HG03139 (cell line): Measurements from ENCODE around the gene SLC39A11.

Source experiments
- ATAC-seq: cut with Tn5 transposase; IDR thresholded peaks from one replicate; pipeline ENCODE4 v1.9.1; 2021; ENCODE audit not compliant: unreplicated experiment

The SLC39A11 gene

DNA sequence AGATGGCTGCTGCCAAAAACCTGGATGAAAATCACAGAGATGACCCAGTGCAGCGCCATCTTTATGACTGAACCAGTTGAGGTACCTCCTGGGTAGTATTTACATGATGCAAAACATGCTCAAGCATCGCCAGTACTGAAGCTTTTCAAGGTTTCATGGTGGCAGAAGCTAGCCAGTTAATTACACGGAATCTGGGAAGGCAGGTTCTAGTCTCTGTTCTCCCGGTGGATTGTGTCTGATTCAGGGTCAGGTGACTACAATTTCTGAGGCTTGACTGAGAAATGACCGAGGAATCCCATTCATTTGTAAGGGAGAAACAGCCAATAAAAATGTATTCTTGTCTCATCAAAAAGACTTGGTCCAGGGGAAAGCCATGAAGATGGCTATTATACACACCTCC is 209.1 kb downstream of the SLC39A11 start:
- no peak for ATAC-seq

DNA sequence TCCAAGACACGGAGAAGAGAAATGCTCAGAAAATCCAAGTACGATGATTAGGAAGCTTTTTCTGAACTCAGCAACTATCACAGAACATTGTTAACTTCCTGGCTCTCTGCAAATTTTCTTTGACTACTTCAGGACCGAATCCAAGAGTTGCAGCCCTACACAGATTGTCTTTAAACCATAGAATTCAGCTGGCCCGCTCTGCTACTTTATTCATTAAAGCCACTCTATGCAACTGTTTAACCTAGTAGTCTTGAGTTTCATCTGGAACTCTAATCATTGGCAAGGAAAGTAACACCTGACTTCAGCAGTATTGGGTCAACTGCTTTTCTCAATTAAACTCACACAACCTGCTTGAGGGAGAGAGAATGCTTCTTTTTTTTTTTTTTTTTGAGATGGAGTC is 210.1 kb downstream of the SLC39A11 start:
- no peak for ATAC-seq

DNA sequence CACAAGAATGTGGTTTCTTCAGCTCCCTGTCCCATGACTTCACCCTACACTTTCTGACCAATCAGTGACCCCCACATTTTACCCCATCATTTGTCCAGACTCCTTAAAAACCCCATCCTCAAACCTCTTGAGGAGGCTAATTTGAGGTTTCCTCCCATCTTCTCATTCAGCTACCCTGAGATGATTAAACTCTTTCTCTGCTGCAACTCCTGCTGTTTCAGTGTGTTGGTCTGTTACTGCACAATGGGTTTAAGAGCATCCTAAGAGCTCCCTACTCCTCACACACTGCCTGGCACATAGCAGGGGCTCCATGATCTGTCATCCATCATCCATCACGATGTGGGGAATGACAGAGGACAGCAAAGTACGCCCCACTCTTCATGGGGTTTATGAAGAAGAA is 212.6 kb downstream of the SLC39A11 start:
- no peak for ATAC-seq

DNA sequence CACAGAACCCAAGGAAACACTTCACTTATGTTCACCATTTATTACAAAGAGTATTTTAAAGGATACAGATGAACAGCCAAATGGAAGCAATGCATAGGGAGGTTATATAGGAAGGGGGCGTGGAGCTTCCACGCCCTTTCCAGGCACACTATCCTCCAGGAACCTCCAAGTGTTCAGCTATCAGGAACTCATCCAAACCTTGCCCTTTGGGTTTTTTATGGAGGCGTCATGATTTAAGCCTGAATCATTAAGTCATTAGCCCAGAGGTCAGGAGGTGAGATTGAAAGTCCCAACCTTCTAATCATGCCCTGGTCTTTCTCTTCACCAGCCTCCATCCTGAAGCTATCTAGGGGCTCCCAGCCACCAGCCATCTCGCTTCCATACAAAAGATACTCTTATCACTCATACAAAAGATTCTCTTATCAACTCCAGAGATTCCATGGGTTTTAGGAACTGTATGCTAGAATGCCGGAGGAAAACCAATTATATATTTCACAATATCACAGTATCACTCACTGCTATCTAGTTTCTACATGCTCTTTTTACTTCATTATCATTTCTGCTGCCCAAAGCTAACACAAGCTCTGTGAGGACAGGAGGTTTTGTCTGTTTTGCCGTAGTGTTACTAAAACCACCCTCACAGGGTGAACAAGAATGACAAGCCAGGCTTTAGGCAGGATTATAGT is 213.4 kb downstream of the SLC39A11 start:
- no peak for ATAC-seq

DNA sequence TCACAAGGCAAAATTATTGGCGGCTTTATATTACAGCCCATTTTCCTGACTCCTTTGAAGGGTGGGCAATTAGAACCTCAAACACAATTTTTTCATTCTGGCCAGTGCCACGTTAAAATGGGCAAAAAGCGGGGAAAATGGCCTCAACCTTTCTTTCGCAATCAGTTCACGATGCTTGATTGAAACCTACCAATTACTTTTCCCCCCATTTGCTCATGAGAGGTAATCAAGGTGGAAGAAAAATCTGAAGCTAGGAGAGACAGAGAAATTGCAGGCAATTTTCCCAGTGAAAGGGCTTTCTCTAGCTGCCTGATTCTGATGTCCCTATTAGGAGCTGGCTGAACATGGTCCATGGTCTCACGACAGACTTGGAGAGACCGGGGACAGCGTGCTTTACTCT is 215.1 kb downstream of the SLC39A11 start:
- ATAC-seq: no peak

DNA sequence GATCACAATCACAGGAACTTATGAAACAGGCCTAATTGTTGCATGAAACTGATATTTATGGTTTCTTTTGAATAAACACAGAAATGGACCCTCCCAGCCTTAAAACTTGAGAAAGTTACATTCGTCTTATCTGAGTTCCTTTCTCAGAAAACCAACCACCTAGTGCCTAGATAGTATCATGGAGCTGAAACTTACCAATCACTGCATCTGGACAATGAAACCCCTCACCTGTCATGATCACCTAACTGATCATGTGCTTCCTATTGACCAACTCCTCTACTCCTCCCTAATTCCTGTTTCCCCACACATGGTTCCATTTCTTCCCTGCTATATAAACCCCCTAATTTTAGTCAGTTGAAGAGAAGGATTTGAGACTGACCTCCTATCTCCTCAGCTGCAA is 216.1 kb downstream of the SLC39A11 start:
- no peak for ATAC-seq

DNA sequence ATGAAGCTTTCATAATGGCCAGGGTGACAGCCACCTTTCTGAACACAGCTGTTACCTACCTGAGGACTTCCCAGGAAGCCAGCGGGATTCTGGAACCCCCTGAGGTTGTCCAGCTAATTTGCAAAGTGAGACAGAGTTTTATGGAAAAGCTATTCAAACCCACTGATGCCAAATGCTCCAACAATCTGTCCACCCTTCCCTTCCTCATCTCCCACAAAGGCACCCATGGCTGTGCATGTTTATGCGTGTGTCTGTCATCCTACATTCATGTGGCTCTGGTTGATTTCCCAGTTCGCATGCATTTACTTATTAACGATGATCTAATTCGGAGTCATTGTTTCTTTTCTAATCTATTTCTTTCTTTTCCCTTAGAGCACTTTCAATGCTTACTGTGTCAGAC is 217.1 kb downstream of the SLC39A11 start:
- ATAC-seq: no peak

DNA sequence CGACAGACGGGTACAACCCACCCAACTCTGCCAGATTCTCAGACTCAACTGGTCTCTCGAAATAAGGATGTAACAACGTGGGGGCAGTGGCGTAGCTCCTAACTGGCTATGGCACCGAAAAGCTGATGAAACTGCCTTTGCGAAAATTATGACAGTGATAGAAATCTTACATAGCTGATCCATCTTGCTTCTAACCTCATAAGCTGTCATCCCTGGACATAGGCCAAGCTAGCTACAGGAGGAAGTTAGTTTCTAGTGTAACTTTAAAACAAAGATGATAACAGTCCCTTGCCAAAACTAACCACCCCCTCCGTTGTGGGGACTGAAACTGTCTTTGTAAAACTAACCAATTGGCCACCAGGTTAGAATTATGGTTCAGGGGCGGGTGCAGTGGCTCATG is 220.1 kb downstream of the SLC39A11 start:
- ATAC-seq: no peak

DNA sequence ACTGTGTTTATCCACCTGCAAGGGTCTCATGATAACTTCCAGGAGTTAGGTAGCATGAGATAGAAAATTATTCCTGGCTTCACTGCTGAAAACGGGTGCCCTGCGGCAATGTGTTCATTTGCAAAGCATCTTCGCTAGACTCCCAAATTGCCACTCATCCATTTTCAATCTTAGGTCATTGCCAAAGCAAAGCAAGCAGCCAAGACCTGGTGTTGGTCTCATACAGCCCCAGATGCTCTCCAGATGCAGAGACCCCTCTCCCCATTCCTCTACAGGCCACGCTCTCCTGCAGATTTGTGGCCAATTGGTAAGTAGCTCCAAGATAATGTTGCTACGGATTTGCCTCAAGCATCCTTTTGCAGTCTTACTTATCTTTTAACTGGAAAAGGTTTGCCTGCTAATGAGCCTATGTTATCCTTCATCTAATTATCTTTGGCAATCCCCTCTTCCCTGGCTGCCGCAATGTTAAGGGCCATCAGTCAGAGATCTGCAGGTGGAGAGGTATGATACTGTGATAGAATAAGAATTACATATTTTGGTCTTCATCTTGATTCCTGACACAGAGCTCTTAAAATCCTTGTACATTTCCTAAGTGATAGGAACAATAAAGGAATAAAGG is 222.0 kb downstream of the SLC39A11 start:
- no peak for ATAC-seq

DNA sequence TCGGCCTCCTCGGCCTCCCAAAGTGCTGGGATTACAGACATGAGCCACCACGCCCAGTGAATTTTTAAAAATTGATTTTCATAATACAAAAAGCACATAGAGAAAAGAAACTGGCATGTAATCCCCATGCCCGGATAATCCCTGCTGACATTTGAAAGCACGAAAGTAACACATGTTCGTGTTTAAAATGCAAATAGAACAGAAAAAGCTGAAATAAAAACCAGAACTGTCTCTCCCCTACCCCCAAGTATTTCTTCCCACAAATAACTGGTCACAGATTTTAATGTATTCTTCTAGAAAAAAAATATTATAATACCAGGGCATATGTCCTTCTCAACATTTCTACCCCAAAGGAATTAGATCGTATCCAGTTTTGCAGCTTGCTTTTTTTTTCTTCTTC is 222.9 kb downstream of the SLC39A11 start:
- ATAC-seq: no peak

DNA sequence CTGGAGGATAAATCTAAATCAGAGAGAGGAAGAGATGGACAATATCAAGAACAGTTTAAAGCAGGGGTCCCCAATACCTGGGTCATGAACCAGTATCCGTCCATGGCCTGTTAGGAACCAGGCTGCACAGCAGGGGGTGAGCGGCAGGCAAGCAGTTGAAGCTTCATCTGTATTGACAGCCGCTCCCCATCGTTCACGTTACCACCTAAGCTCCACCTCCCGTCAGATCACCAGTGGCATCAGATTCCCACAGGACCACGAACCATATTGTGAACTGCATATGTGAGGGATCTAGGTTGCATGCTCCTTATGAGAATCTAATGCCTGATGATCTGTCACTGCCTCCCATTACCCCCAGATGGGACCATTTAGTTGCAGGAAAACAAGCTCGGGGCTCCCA is 226.5 kb downstream of the SLC39A11 start:
- ATAC-seq: no peak

DNA sequence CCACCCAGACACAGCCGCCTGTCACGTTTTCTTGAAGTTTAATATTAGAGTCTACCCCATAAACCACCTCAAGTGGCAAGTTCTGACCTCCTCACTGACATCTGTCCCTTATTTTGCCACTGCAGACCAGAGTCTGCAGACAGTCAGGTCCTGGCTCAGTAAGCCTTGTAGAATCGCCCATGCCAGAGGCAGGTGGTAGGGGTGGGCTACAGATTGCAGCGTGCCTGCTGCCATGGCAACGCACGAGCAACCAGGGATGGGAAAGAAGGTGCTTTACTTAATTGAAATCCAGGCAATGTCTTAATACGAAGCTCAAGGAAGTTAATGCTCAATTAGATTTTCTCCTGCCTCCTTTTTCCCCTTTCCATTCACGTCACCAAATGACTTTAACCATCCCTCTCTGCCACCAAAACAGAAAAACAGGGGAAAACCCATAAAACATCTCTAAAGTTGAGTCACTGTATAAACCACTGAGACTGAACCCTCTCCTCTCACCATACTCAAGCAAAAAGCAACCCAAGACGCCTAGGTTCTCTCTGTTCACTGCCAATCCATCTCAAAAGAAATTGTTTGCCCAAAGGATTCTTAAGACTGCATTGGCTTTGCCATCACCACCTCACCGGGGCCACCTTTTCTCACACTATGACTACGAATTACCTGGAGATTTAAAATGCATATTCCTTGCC is 228.8 kb downstream of the SLC39A11 start:
- no peak for ATAC-seq

DNA sequence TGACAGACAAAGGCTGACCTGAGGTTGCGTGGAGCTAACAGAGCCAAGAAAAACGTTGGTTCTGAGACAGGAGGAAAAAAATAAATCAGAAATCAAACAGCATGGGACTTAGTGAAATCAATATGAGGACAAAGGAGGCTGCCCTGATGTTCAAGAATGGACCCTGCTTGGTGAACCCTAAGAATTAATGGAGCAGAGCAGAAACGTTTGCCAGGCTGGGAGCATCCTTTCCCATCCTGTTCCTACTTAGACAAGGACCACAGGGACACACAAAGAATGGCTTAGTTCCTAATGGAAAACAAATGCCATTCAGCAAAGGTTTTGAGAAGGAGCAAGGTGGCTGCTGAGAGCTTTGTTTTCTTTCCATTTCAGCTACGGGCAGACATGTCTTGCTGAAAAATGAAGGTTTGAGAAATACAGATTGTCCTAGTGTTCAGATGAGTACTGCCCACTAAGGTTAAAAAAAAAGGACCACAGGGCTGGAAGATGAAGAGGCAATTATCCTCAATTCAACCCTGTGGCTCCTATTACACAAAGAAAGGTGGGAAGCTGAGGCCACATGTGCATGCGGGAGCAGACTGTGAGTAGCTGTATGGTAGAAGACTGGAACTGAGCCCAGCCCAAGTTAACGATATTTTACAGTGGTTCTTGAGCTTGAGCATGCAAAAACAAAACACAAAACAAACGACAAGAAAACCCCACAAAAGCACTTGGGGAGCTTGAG is 230.1 kb downstream of the SLC39A11 start:
- no peak for ATAC-seq

DNA sequence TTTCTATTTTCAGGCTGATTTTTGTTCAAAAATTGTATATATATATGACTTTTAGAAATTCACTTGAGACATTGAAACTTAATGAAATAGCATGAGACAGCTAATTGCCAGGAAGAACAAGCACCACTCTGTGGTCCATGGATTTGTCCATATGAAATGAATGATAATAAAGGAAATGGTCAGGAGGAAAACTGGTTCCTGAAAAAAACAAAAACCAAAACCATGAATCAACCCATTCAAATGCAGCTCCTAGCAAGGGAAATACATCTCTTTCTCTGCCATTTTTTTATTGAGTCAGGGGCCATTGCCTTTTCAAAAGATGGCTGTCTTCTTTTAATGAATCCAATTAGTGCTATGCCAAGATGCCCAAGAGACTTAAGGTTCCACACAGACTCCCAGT is 230.7 kb downstream of the SLC39A11 start:
- ATAC-seq: no peak

DNA sequence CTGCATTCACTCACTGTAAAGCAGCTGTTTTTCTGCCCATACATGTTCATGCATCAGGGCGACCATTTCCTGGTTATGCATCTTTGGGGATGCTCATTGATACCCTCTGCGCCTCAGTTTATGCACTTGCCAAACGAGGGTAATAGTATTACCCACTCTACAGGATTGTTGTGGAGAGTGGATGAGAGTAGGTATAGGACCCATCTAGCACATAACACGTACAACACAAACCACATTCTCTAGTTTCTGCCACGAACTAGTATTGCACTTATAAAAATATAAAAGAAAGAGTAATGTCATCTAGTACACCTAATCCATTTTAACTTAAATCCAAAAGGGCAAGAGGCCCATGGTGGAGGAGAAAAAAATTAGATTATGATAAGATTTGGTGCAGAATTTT is 231.7 kb downstream of the SLC39A11 start:
- ATAC-seq: no peak

DNA sequence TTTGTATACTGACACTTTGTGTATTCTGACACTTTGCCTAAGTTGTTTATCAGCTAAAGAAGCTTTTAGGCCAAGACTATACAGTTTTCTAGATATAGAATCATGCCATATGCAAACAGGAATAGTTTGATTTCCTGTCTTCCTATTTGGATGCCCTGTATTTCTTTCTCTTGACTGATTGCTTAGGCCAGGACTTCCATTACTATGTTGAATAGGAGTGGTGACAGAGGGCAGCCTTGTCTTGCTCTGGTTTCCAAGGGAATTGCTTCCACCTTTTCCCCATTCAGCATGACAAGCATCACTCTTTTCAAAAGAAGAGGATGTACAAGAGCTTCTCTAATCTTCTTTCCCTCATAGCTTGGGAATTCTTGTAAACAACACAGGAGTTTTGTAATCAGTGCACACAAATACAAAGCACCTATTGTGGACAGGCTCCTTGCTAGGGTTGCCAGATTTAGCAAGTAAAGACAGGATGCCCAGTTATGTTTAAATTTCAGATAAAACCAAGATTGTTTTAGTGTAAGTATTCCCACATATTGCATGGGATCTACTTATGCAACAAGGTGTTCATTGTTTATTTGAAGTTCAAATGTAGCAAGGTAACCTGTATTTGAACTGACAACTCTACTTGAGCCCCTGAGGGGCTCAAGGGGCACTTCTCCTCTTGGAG is 233.5 kb downstream of the SLC39A11 start:
- no peak for ATAC-seq

DNA sequence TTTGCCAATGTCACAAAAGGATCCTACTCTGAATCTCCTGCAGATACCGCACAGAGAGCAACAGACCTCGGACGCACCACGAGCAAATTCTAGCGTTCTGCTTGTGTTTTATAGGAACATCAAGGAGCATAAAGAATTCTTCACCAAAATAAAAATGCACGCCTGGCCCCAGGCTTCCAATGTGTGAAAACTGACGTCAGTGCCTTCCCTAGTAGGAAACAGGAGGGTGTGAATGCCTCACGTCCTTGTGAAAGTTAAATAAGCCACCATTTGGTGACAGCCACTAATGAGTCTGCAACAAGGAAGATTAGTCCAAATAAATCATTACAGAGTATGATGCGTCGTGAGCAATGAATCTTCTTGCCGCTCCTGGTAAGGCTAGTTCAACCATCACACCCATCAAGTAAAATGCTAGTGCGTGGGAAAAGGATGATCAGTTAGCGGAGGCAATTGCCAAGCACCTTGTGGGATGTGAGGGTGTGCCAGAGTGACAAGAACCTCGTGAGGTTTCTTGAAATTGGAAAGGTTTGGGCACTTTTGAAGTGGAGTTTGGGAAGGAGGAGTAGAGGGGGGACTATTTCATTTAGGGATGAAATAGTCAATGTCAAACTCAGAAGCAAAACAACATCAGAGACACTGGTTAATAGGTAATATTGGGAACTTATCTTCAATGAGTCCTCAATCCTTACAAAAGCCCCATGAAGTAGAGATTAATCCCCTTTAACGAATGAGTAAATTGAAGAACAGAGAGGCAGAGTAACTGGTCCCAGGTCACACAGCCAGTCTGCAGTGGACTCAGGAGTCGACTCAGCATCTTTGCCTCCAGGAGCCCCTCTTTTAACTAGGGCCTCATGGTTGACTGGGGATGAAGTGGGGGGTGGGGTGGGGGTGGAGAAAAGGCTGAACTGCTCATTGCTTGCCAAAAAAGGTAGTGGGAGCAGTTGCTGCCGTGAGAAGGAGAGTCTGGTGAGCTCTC is 238.8 kb downstream of the SLC39A11 start:
- ATAC-seq: no peak

DNA sequence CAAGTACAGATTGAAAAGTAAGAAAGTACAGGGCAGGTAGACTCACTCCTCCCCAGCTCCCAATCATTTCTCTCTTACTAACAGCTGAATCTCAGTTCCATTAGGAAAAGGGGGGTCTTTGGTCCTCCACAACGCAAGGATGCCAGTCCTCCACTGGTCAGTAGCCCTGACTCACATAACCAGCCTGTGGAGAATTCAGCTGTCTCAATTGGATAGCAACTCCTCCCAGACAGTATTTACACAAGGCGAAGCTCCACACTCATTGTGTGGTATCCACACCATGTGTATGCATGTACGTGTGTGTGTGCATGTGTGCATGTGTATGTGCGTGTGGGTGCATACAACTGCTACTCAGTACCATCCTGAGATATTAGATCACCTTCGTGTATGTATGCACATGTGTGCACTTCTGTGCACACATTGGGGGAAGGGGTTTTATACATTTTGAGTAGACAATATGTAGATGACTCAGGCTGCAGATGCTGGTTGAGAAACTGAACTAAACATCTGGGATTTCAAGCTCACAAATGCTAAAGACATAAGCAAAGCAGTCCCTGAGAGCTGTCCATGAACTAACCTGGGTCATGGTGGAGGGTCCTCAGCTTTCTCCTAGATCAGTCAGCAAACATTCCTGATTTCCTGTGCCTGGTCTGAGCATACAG is 240.1 kb downstream of the SLC39A11 start:
- no peak for ATAC-seq

DNA sequence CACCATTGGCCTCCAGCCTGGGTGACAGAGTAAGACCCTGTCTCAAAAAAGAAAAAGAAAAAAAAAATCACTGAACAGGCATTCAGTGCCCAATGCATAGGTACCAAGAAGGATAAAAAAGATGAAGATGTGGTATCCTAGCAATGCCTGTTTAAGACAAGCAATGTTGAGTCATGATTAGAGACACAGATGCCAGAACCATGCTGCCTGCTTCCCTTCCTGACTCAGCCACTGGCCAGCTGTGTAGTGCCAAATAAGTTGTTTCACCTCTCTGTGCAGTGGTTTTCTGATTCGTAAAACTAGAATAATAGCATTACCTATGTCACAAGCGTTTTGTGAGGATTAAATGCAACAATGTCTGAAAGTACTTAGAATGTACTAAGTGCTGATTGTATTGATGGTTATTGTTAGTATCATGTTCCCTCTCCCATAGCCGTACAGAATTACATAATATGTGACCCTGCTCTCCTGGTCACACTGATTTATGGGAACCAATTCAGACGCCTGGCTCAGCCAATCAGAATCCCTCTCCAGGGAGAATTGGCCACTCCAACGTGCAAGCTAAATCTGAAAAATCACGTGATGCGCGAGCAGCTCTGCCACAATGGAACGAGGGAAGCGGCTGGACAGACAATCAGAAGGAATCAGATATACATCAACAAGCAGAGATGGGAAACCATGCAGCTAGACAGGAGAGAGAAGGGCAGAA is 241.9 kb downstream of the SLC39A11 start:
- no peak for ATAC-seq
